Endothelial cell (in vitro differentiated cells): ENCODE results near the gene RALGAPB. TPM values are rescaled to one million over a fixed set of nuclear protein-coding genes. Genes with fewer than 3 reads are reported as not detected.

Experiments
- DNase-seq: peaks from one replicate; pipeline ENCODE4 v3.0.0; 2021; ENCODE audit warnings: low spot score
- H3K27ac Mint-ChIP-seq: one replicate; pipeline ENCODE4 v1.8.0; 2021; ENCODE audit warnings: mixed read lengths, inconsistent platforms; ENCODE audit not compliant: unreplicated experiment
- H3K27me3 Mint-ChIP-seq: one replicate; pipeline ENCODE4 v1.8.0; 2021; ENCODE audit warnings: mild to moderate bottlenecking, moderate library complexity, mixed read lengths, inconsistent platforms; ENCODE audit not compliant: unreplicated experiment
- H3K36me3 Mint-ChIP-seq: one replicate; pipeline ENCODE4 v1.8.0; 2021; ENCODE audit warnings: mild to moderate bottlenecking, low read depth, mixed read lengths, inconsistent platforms; ENCODE audit not compliant: unreplicated experiment
- H3K4me1 Mint-ChIP-seq: one replicate; pipeline ENCODE4 v1.8.0; 2021; ENCODE audit warnings: mild to moderate bottlenecking, mixed read lengths, inconsistent platforms; ENCODE audit not compliant: unreplicated experiment
- H3K4me3 Mint-ChIP-seq: one replicate; pipeline ENCODE4 v1.8.0; 2021; ENCODE audit warnings: mild to moderate bottlenecking, mixed read lengths, inconsistent platforms; ENCODE audit not compliant: unreplicated experiment
- H3K9me3 Mint-ChIP-seq: one replicate; pipeline ENCODE4 v1.8.0; 2021; ENCODE audit warnings: mixed read lengths, inconsistent platforms; ENCODE audit not compliant: unreplicated experiment
- CTCF ChIP-seq: fragments of 200-600 bp; sonication (generic); IDR thresholded peaks from one replicate; pipeline ENCODE4 v1.5.0; 2021; ENCODE audit warnings: antibody characterized with exemption; ENCODE audit not compliant: unreplicated experiment
- total RNA-seq: library from RNA; stranded (reverse); fragmentation: NEBNext Ultra II Directional; extraction: Animal tissue kit (Norgen Biotek cat#: 25700); gene quantifications from one replicate; pipeline ENCODE4 v1.2.1, GENCODE V29; 2021; ENCODE audit not compliant: unreplicated experiment

Gene RALGAPB
- total RNA-seq, 1 donor from 2014 or later = 46.0 TPM

GRCh38 chr20:38497246-38497935 lies 24.7 kb downstream of the RALGAPB start:
- no peak overlapping the region for H3K4me3 Mint-ChIP-seq
- H3K36me3 Mint-ChIP-seq = peaks cover 29% of the 10 kb centered on the region
- no peak for TF ChIP-seq CTCF
- no peak for DNase-seq
- no peaks in the 10 kb centered on the region for H3K27me3 Mint-ChIP-seq
- H3K27ac Mint-ChIP-seq = no peak overlapping the region
- H3K9me3 Mint-ChIP-seq = no peaks in the 10 kb centered on the region
- peaks cover 4% of the 10 kb centered on the region for H3K4me1 Mint-ChIP-seq

GRCh38 chr20:38498909-38499308 lies 26.3 kb downstream of the RALGAPB start:
- Mint-ChIP-seq H3K4me1 (peaks cover 4% of the 10 kb centered on the region), H3K4me3 (no peak overlapping the region), H3K27ac (no peak overlapping the region), H3K27me3 (no peaks in the 10 kb centered on the region), H3K9me3 (no peaks in the 10 kb centered on the region), H3K36me3 (peaks cover 32% of the 10 kb centered on the region)
- TF ChIP-seq CTCF = no peak
- DNase-seq = no peak

- H3K9me3 Mint-ChIP-seq = no peaks in the 10 kb centered on the region
- H3K27me3 Mint-ChIP-seq = peaks cover under 1% of the 10 kb centered on the region
- peaks cover 33% of the 10 kb centered on the region for H3K36me3 Mint-ChIP-seq
- no peak for TF ChIP-seq CTCF
- no peak overlapping the region for H3K27ac Mint-ChIP-seq
- no peak for DNase-seq
- H3K4me1 Mint-ChIP-seq = peaks cover 4% of the 10 kb centered on the region
- no peak overlapping the region for H3K4me3 Mint-ChIP-seq
Measured at GRCh38 chr20:38499366-38499765, 26.7 kb downstream of the RALGAPB start.

- no peak for TF ChIP-seq CTCF
- H3K9me3 Mint-ChIP-seq = no peaks in the 10 kb centered on the region
- peaks cover 3% of the 10 kb centered on the region for H3K27me3 Mint-ChIP-seq
- no peak for DNase-seq
- no peak overlapping the region for H3K27ac Mint-ChIP-seq
- no peak overlapping the region for H3K4me3 Mint-ChIP-seq
- H3K36me3 Mint-ChIP-seq = peaks cover 34% of the 10 kb centered on the region
- no peaks in the 10 kb centered on the region for H3K4me1 Mint-ChIP-seq
Measured at GRCh38 chr20:38501858-38502436, 29.3 kb downstream of the RALGAPB start.

GRCh38 chr20:38504368-38505090 lies 31.9 kb downstream of the RALGAPB start:
- Mint-ChIP-seq H3K4me1 (no peaks in the 10 kb centered on the region), H3K9me3 (no peaks in the 10 kb centered on the region), H3K4me3 (peak overlapping the region; percentile 39), H3K36me3 (peaks cover 30% of the 10 kb centered on the region), H3K27ac (no peak overlapping the region), H3K27me3 (peaks cover 3% of the 10 kb centered on the region)
- DNase-seq = no peak
- TF ChIP-seq CTCF = no peak
